Hepatocyte (in vitro differentiated cells): Measurements from ENCODE around the gene FNBP1L. TPM values are rescaled to one million over a fixed set of nuclear protein-coding genes. Genes with fewer than 3 reads are reported as not detected.

Experiments used
- DNase-seq: peaks from one replicate; pipeline ENCODE4 v3.0.0-alpha.2; 2016; ENCODE audit warnings: low spot score
- H2AFZ ChIP-seq: fragments of 200-600 bp; sonication (generic); 2 replicates; pipeline ENCODE4 v1.6.0; 2016; ENCODE audit warnings: antibody characterized with exemption, mild to moderate bottlenecking
- H3K27ac ChIP-seq: fragments of 200-600 bp; sonication (generic); 2 replicates; pipeline ENCODE4 v1.5.1; 2016; ENCODE audit warnings: mild to moderate bottlenecking
- H3K27me3 ChIP-seq: fragments of 200-600 bp; sonication (generic); 2 replicates; pipeline ENCODE4 v1.6.1; 2016
- H3K36me3 ChIP-seq: fragments of 200-600 bp; sonication (generic); replicated peaks from 2 replicates; pipeline ENCODE4 v1.5.1; 2016; ENCODE audit warnings: low read depth; ENCODE audit not compliant: insufficient read depth
- H3K4me1 ChIP-seq: fragments of 200-600 bp; sonication (generic); 2 replicates; pipeline ENCODE4 v1.5.1; 2016; ENCODE audit warnings: mild to moderate bottlenecking, moderate library complexity; ENCODE audit not compliant: insufficient read depth
- H3K4me2 ChIP-seq: fragments of 200-600 bp; sonication (generic); 2 replicates; pipeline ENCODE4 v1.6.0; 2016
- H3K4me3 ChIP-seq: fragments of 200-600 bp; sonication (generic); 2 replicates; pipeline ENCODE4 v1.5.1; 2016; ENCODE audit warnings: mild to moderate bottlenecking
- H3K79me2 ChIP-seq: fragments of 200-600 bp; sonication (generic); 2 replicates; pipeline ENCODE4 v1.6.0; 2017; ENCODE audit warnings: mild to moderate bottlenecking
- H3K9me2 ChIP-seq: fragments of 200-600 bp; sonication (generic); replicated peaks from 2 replicates; pipeline ENCODE4 v1.6.0; 2017; ENCODE audit warnings: mild to moderate bottlenecking; ENCODE audit not compliant: insufficient read depth
- H3K9me3 ChIP-seq: fragments of 200-600 bp; sonication (generic); 2 replicates; pipeline ENCODE4 v1.5.1; 2016; ENCODE audit warnings: low read depth, mild to moderate bottlenecking
- H4K20me1 ChIP-seq: fragments of 200-600 bp; sonication (generic); 2 replicates; pipeline ENCODE4 v1.6.0; 2016; ENCODE audit warnings: mild to moderate bottlenecking; ENCODE audit not compliant: insufficient read depth, poor library complexity, severe bottlenecking
- EZH2 ChIP-seq: fragments of 200-600 bp; sonication (generic); IDR thresholded peaks from 2 replicates; pipeline ENCODE4 v1.6.1; 2016; ENCODE audit warnings: antibody characterized with exemption, mild to moderate bottlenecking, borderline replicate concordance
- EZH2phosphoT487 ChIP-seq: fragments of 200-600 bp; sonication (generic); IDR thresholded peaks from one replicate; pipeline ENCODE4 v1.6.1; 2018; ENCODE audit warnings: antibody characterized with exemption, mild to moderate bottlenecking, low read depth, moderate library complexity; ENCODE audit not compliant: unreplicated experiment, severe bottlenecking
- WGBS: methylation state at CpG from one replicate; pipeline ENCODE4 v1.1.6; 2016; ENCODE audit warnings: low lambda C conversion rate; ENCODE audit errors: missing lambda C conversion rate; 5-methylcytosine and 5-hydroxymethylcytosine counted together
- polyA plus RNA-seq: library from polyadenylated mRNA; unstranded; fragments of >200 nt; fragmentation: Nextera tagmentation; extraction: Ambion mirVana; gene quantifications from 2 replicates; pipeline ENCODE4 v1.2.1, GENCODE V29; 2016
- total RNA-seq: library from RNA; depleted of rRNA; stranded (reverse); fragments of >200 nt; gene quantifications from 2 replicates; pipeline ENCODE4 v1.2.3, GENCODE V29; 2014
- TF ChIP-seq, protein P1 (sequence below): fragments of 200-600 bp; sonication (generic); IDR thresholded peaks from 2 replicates; pipeline ENCODE4 v1.5.1; 2016; ENCODE audit warnings: antibody characterized with exemption, mild to moderate bottlenecking; ENCODE audit not compliant: poor library complexity

FNBP1L gene
- total and polyA plus RNA-seq, 2 experiments from 2014 or later, result 46.8 to 98.8 TPM

DNA sequence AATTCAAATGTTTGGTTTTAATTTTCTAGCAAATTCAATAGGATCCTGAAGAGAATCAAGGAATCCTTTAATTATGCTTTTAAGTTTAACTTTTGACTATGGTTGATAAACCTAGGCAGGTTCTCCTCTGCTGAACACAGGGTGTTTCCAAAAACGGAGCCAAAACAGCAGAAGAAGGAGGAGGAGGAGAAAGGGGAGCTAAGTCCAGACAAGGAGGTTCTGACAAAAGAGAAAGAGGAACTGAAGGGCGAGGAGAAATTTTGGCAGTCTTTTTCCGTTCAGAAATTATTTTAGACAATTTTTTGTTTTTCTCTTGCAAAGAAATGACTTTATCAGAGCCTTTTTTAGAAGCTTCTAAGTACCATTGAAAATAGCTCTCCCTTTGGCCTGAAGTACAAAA lies 33.2 kb upstream of the FNBP1L start:
- no peak overlapping the region for H3K4me3 ChIP-seq
- no peak overlapping the region for H3K27ac ChIP-seq
- H3K4me2 ChIP-seq, result no peak overlapping the region
- H3K27me3 ChIP-seq, result no peaks in the 10 kb centered on the region
- H4K20me1 ChIP-seq, result no peaks in the 10 kb centered on the region
- H3K9me3 ChIP-seq, result no peaks in the 10 kb centered on the region
- no peaks in the 10 kb centered on the region for H3K9me2 ChIP-seq
- TF ChIP-seq EZH2, result no peak
- no peak for TF ChIP-seq EZH2phosphoT487
- TF ChIP-seq, protein P1, sequence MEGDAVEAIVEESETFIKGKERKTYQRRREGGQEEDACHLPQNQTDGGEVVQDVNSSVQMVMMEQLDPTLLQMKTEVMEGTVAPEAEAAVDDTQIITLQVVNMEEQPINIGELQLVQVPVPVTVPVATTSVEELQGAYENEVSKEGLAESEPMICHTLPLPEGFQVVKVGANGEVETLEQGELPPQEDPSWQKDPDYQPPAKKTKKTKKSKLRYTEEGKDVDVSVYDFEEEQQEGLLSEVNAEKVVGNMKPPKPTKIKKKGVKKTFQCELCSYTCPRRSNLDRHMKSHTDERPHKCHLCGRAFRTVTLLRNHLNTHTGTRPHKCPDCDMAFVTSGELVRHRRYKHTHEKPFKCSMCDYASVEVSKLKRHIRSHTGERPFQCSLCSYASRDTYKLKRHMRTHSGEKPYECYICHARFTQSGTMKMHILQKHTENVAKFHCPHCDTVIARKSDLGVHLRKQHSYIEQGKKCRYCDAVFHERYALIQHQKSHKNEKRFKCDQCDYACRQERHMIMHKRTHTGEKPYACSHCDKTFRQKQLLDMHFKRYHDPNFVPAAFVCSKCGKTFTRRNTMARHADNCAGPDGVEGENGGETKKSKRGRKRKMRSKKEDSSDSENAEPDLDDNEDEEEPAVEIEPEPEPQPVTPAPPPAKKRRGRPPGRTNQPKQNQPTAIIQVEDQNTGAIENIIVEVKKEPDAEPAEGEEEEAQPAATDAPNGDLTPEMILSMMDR, result no peak
- DNase-seq, result no peak
- WGBS, result 85% methylated on average over 3 of the region's 3 CpGs
- H3K4me1 ChIP-seq, result no peaks in the 10 kb centered on the region
- H3K79me2 ChIP-seq, result no peaks in the 10 kb centered on the region
- no peak overlapping the region for H2AFZ ChIP-seq
- H3K36me3 ChIP-seq, result no peaks in the 10 kb centered on the region

DNA sequence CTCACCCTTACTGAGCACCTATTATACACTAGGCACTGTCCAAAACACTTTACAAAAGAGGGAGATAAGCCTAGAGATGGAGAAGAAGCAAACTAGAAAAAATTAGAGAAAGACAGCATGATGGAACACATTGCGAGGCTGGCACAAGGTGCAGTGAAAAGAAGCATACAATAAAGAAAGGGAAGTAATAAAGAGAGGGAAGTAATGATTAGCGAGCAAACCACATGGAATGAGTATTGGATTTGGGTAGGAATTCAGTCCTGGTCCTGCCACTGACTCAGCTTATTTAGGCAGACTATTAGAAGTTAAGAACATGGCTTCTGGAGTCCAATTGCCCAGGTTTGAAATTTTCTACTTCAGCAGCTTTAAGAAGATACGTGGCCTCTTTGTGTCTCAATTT lies 32.6 kb upstream of the FNBP1L start:
- TF ChIP-seq EZH2phosphoT487 (no peak), EZH2 (no peak)
- TF ChIP-seq, protein P1, result no peak
- 83% methylated on average over 3 of the region's 3 CpGs for WGBS
- peak overlapping the region; percentile 15 for H3K4me2 ChIP-seq

DNA sequence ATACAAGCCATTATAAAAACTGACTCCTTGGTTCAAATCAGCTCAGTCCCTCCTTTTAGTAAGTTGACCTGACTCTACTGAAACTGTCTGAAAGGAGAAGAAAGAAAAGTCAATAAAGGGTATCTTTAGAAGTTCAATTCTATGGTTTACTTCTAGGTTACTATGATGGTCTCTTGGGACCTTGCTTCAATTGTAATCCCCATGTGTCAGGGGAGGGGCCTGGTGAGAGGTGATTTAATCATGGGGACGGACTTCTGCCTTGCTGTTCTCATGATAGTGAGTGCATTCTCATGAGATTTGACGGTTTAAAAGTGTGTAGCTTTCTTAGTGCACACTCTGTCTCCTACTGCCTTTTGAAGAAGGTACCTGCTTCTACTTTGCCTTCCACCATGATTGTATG lies 31.7 kb upstream of the FNBP1L start:
- no peaks in the 10 kb centered on the region for H3K9me3 ChIP-seq
- TF ChIP-seq, protein P1, result no peak
- TF ChIP-seq EZH2phosphoT487 (no peak), EZH2 (no peak)
- no peaks in the 10 kb centered on the region for H3K36me3 ChIP-seq
- 95% methylated on average over 2 of the region's 2 CpGs for WGBS
- no peaks in the 10 kb centered on the region for H4K20me1 ChIP-seq
- H3K79me2 ChIP-seq, result no peaks in the 10 kb centered on the region
- no peak overlapping the region for H2AFZ ChIP-seq
- H3K4me2 ChIP-seq, result no peak overlapping the region
- no peak overlapping the region for H3K27ac ChIP-seq
- no peaks in the 10 kb centered on the region for H3K4me1 ChIP-seq
- H3K27me3 ChIP-seq, result no peaks in the 10 kb centered on the region
- DNase-seq, result no peak
- H3K9me2 ChIP-seq, result no peaks in the 10 kb centered on the region
- H3K4me3 ChIP-seq, result no peak overlapping the region

More for the DNA sequence above, 32.6 kb upstream of the FNBP1L start:
- H3K4me3 ChIP-seq, result no peak overlapping the region
- H3K27me3 ChIP-seq, result no peaks in the 10 kb centered on the region
- H3K36me3 ChIP-seq, result no peaks in the 10 kb centered on the region
- no peak overlapping the region for H2AFZ ChIP-seq
- no peaks in the 10 kb centered on the region for H3K9me3 ChIP-seq
- DNase-seq, result no peak
- H3K4me1 ChIP-seq, result no peaks in the 10 kb centered on the region
- H3K27ac ChIP-seq, result no peak overlapping the region
- H3K9me2 ChIP-seq, result no peaks in the 10 kb centered on the region
- H4K20me1 ChIP-seq, result no peaks in the 10 kb centered on the region
- H3K79me2 ChIP-seq, result no peaks in the 10 kb centered on the region

DNA sequence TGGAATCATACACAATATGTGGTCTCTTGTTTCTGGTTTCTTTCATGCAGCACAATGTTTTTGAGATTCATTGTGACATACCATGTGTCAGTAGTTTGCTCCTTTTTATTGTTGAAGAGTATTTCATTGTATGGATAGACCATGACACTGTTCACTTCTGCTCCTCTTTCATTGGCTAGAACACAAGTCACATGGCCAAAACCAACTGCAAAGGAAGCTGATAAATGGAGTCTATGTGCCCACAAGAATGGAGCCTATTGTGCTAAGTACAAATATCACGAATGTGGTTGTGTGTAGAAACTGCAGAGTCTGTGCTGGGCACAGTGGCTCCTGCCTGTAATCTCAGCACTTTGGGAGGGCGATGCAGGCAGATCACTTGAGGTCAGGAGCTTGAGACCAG lies 28.6 kb upstream of the FNBP1L start:
- Histone ChIP-seq H3K27me3 (no peaks in the 10 kb centered on the region), H3K27ac (no peak overlapping the region), H3K4me1 (no peaks in the 10 kb centered on the region), H3K4me3 (no peak overlapping the region), H3K79me2 (no peaks in the 10 kb centered on the region), H3K36me3 (no peaks in the 10 kb centered on the region), H4K20me1 (no peaks in the 10 kb centered on the region), H3K9me3 (no peaks in the 10 kb centered on the region), H3K4me2 (no peak overlapping the region), H3K9me2 (no peaks in the 10 kb centered on the region), H2AFZ (no peak overlapping the region)
- WGBS, result 86% methylated on average over 2 of the region's 2 CpGs
- DNase-seq, result no peak
- TF ChIP-seq EZH2phosphoT487 (no peak), EZH2 (no peak)
